K562 (cell line): Measurements from ENCODE around the gene TMEM270. TPM values are rescaled to one million over a fixed set of nuclear protein-coding genes. Genes with fewer than 3 reads are reported as not detected.

Source experiments
- ATAC-seq: fragments of 200-7000 bp; cut with Tn5 transposase; 3 replicates; pipeline ENCODE4 v1.9.1; 2020; ENCODE audit warnings: moderate library complexity
- BruUV-seq: library from RNA; stranded (reverse); fragments of 400-500 nt; replicated peaks from 2 replicates; lab custom pipeline; 2021; lab: Mats Ljungman, UMichigan
- CTCF ChIA-PET: fragments of 300-600 bp; formaldehyde crosslinking; extraction: SDS; loops from one replicate; lab custom pipeline; 2021; ENCODE audit warnings: low intra/inter-chr PET ratio; lab: Yijun Ruan, JAX
- POLR2A ChIA-PET: fragments of 300-600, 350-650 bp; sonication (Branson Sonifier 250); formaldehyde crosslinking; extraction: SDS; loops from one replicate; lab custom pipeline; 2021; ENCODE audit warnings: antibody characterized with exemption, inconsistent platforms; lab: Yijun Ruan, JAX
- DNase-seq, 4 experiments: peaks; one replicate each; pipeline versions ENCODE4 v3.0.0 to v3.0.0-alpha.2; 2011 to 2018; ENCODE audit warnings: low spot score in 3 of 4, mixed read lengths in 3 of 4; ENCODE audit errors: extremely low read depth in 1 of 4
- FAIRE-seq: peaks from 2 replicates; lab custom pipeline; 2011; peaks lifted over from hg19 to GRCh38; lab: Jason Lieb, UNC
- H2AFZ ChIP-seq: 2 replicates; pipeline ENCODE4 v1.6.0; 2011; ENCODE audit warnings: low read depth, low read length, control low read depth, inconsistent platforms
- H3K27ac ChIP-seq: fragments of 200-600 bp; 3 replicates; pipeline ENCODE4 v1.8.0; 2011; ENCODE audit warnings: low read depth, mild to moderate bottlenecking, control low read depth, inconsistent platforms, low read length, moderate library complexity, mixed read lengths; ENCODE audit errors: extremely low read depth
- H3K27me3 ChIP-seq, 2 experiments: fragments of 300-600 bp in 1 of 2; 2 replicates in 1 of 2; 3 replicates in 1 of 2; pipeline versions ENCODE4 v1.6.0 to v1.8.0; 2011; ENCODE audit warnings: inconsistent platforms in 2 of 2, low read length in 2 of 2, mild to moderate bottlenecking in 1 of 2, mixed read lengths in 1 of 2, moderate library complexity in 1 of 2; ENCODE audit not compliant: control insufficient read depth in 2 of 2, insufficient read depth in 2 of 2
- H3K36me3 ChIP-seq: fragments of 300-600 bp; 3 replicates; pipeline ENCODE4 v1.8.0; 2011; ENCODE audit warnings: mild to moderate bottlenecking, low read length, inconsistent platforms; ENCODE audit not compliant: control insufficient read depth, insufficient read depth
- H3K4me1 ChIP-seq, 2 experiments: fragments of 200-600 bp in 1 of 2; replicated peaks in 1 of 2; 2 replicates in 1 of 2; 3 replicates in 1 of 2; pipeline versions ENCODE4 v1.5.1 to v1.8.0; 2011; ENCODE audit warnings: inconsistent platforms in 2 of 2, low read length in 2 of 2, mild to moderate bottlenecking in 1 of 2, mixed read lengths in 1 of 2, moderate library complexity in 1 of 2; ENCODE audit not compliant: control insufficient read depth in 2 of 2, insufficient read depth in 2 of 2
- H3K4me2 ChIP-seq: 2 replicates; pipeline ENCODE4 v1.6.1; 2011; ENCODE audit warnings: low read length, control low read depth, inconsistent platforms, mixed read lengths; ENCODE audit not compliant: insufficient read depth
- H3K4me3 ChIP-seq: fragments of 200-600 bp; sonication (generic), shearing (Covaris generic); 2 replicates; pipeline ENCODE4 v1.5.1; 2016; ENCODE audit warnings: control low read depth, inconsistent platforms
- H3K79me2 ChIP-seq: fragments of 200-600 bp; 3 replicates; pipeline ENCODE4 v1.8.0; 2011; ENCODE audit warnings: low read length, inconsistent platforms; ENCODE audit not compliant: control insufficient read depth, insufficient read depth
- H3K9ac ChIP-seq, 2 experiments: 2 replicates each; pipeline versions ENCODE4 v1.6.0 to v1.6.1; 2011; ENCODE audit warnings: low read depth in 2 of 2, low read length in 2 of 2, control low read depth in 1 of 2, inconsistent platforms in 1 of 2, mild to moderate bottlenecking in 1 of 2, mixed read lengths in 1 of 2; ENCODE audit not compliant: insufficient read depth in 1 of 2
- H3K9me1 ChIP-seq: one replicate; pipeline ENCODE4 v1.6.0; 2011; ENCODE audit warnings: inconsistent platforms, mild to moderate bottlenecking, low read length, moderate library complexity; ENCODE audit not compliant: control insufficient read depth, insufficient read depth
- H3K9me3 ChIP-seq: replicated peaks from 2 replicates; pipeline ENCODE4 v1.5.1; 2011; ENCODE audit warnings: low read depth, low read length, inconsistent platforms; ENCODE audit not compliant: control insufficient read depth, insufficient read depth
- H4K20me1 ChIP-seq: replicated peaks from 2 replicates; pipeline ENCODE4 v1.6.1; 2011; ENCODE audit warnings: low read length, inconsistent platforms, mixed read lengths; ENCODE audit not compliant: control insufficient read depth, insufficient read depth
- ETV1 ChIP-seq: fragments of 450-650 bp; conservative IDR thresholded peaks from 2 replicates; pipeline ENCODE4 v1.6.1; 2016; ENCODE audit warnings: missing genetic modification characterization, control low read depth, low read depth, missing compliant biosample characterization
- GATA2 ChIP-seq: sonication (generic); formaldehyde crosslinking; IDR thresholded peaks from 2 replicates; pipeline ENCODE4 v1.4.0; 2020; ENCODE audit warnings: mild to moderate bottlenecking, missing genetic modification reagents
- MEIS2 ChIP-seq: fragments of 450-650 bp; IDR thresholded peaks from 2 replicates; pipeline ENCODE4 v1.6.1; 2014; ENCODE audit warnings: mild to moderate bottlenecking; ENCODE audit not compliant: partially characterized antibody
- MTA3 ChIP-seq: fragments of 450-650 bp; formaldehyde crosslinking; IDR thresholded peaks from 2 replicates; pipeline ENCODE4 v1.6.1; 2017; ENCODE audit warnings: mild to moderate bottlenecking, borderline replicate concordance
- POLR2AphosphoS2 ChIP-seq: IDR thresholded peaks from 2 replicates; pipeline ENCODE4 v1.6.1; 2012; ENCODE audit warnings: low read length, improper control_type of control experiment
- POLR2G ChIP-seq: fragments of 200-400 bp; formaldehyde crosslinking; IDR thresholded peaks from 2 replicates; pipeline ENCODE4 v1.6.1; 2017; ENCODE audit warnings: low read depth, mild to moderate bottlenecking, antibody characterized with exemption, low read length, moderate library complexity
- SP1 ChIP-seq: sonication (generic); formaldehyde crosslinking; IDR thresholded peaks from 2 replicates; pipeline ENCODE4 v1.8.1; 2022; ENCODE audit warnings: mild to moderate bottlenecking, missing genetic modification reagents
- ZNF316 ChIP-seq: fragments of 450-650 bp; IDR thresholded peaks from 2 replicates; pipeline ENCODE4 v1.6.1; 2016
- ZNF41 ChIP-seq: fragments of 250-450 bp; sonication (Bioruptor Pico); conservative IDR thresholded peaks from 2 replicates; pipeline ENCODE4 v1.4.0; 2020; ENCODE audit warnings: mild to moderate bottlenecking
- ZNF507 ChIP-seq: conservative IDR thresholded peaks from 2 replicates; pipeline ENCODE4 v1.6.1; 2017; ENCODE audit warnings: missing genetic modification characterization, missing compliant biosample characterization
- ZNF551 ChIP-seq: fragments of 250-450 bp; sonication (Bioruptor Pico); IDR thresholded peaks from 2 replicates; pipeline ENCODE4 v1.5.0; 2021; ENCODE audit warnings: mild to moderate bottlenecking, moderate library complexity
- ZNF79 ChIP-seq: fragments of 250-450 bp; sonication (Bioruptor Pico); IDR thresholded peaks from 2 replicates; pipeline ENCODE4 v1.4.0; 2020; ENCODE audit warnings: low read depth, mild to moderate bottlenecking, moderate library complexity
- WGBS: fragments of 100-300 bp; shearing (Covaris generic); methylation state at CpG from one replicate; pipeline ENCODE4 v1.1.6; 2016; ENCODE audit warnings: low coverage, mixed read lengths; ENCODE audit not compliant: insufficient coverage; ENCODE audit errors: missing lambda C conversion rate; 5-methylcytosine and 5-hydroxymethylcytosine counted together
- in situ Hi-C: fragments of 300-500 bp; cut with MboI; formaldehyde crosslinking; loops from 4 replicates; pipeline ENCODE4 v1.15.0; 2018; ENCODE audit warnings: inconsistent platforms, mixed read lengths
- intact Hi-C: fragments of 100-400 bp; cut with micrococcal nuclease; formaldehyde crosslinking; loops from 2 replicates; pipeline ENCODE4 v1.14.2; 2022
- polyA plus RNA-seq, 8 experiments: library from polyadenylated mRNA; depleted of rRNA in 4 of 8; stranded (reverse) in 5 of 8; unstranded in 3 of 8; fragments of >200 nt; fragmentation: Nextera tagmentation in 2 of 8; fragmentation: Illumina TruSeq in 1 of 8; extraction: Ambion mirVana in 2 of 8; extraction: Trizol in 1 of 8; gene quantifications; 2 replicates each; pipeline versions ENCODE4 v1.2.1 to v1.2.3, GENCODE V29; 2011 to 2014; ENCODE audit warnings: inconsistent platforms in 1 of 8, missing spikeins in 1 of 8
- total RNA-seq, 7 experiments: library from RNA; depleted of rRNA in 6 of 7; stranded (reverse); fragments of >200 nt in 6 of 7; fragmentation: Illumina TruSeq in 2 of 7; extraction: Trizol in 2 of 7; gene quantifications; 2 replicates each; pipeline versions ENCODE4 v1.2.1 to v1.2.3, GENCODE V29; 2011 to 2021; ENCODE audit warnings: low replicate concordance in 1 of 7
- TF ChIP-seq, protein P1 (sequence below): IDR thresholded peaks from 3 replicates; pipeline ENCODE4 v1.6.1; 2011; ENCODE audit warnings: borderline replicate concordance, mild to moderate bottlenecking; ENCODE audit not compliant: insufficient read length, insufficient read depth

The TMEM270 gene
- total and polyA plus RNA-seq, 9 of the 15 experiments (the other 6 are each of a cell fraction or from before 2014, with no cell fraction given): not detected

- TF ChIP-seq POLR2G: no peak
- TF ChIP-seq, all 486 proteins: peak for 0
Measured at GRCh38 chr7:73812996-73813395, 48.0 kb upstream of the TMEM270 start (continued).

DNA sequence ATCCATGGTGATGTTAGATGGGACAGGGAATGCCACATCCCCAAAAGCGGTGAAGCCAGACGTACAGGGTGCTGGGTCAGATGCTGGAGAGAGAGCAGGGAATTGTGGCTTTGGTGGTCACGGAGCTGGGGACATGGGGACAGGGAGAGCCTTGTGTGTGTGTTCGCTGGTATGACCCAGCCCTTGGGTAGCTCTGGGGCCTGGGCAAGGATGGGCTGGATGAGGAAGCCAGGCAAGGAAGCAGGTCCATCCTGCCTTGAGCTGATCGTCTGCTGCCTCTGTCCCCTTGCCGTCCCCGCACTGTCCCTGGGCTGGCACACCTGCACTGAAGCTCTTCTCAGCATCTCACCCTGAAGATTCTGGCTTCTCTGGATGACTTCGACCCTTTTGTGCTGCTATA lies 45.5 kb upstream of the TMEM270 start:
- Histone ChIP-seq H3K4me3 (no peak overlapping the region), H4K20me1 (no peaks in the 10 kb centered on the region), H3K4me2 (no peak overlapping the region)
- CTCF ChIA-PET: no interaction called here
- TF ChIP-seq ZNF79 (no peak), ZNF316 (no peak), MTA3 (no peak), ZNF507 (tag) (no peak), SP1 (CRISPR knock-in tag) (no peak), MEIS2 (no peak), ETV1 (tag) (no peak), ZNF41 (CRISPR knock-in tag) (no peak), GATA2 (no peak), POLR2AphosphoS2 (no peak), ZNF551 (CRISPR knock-in tag) (no peak)
- TF ChIP-seq, protein P1, sequence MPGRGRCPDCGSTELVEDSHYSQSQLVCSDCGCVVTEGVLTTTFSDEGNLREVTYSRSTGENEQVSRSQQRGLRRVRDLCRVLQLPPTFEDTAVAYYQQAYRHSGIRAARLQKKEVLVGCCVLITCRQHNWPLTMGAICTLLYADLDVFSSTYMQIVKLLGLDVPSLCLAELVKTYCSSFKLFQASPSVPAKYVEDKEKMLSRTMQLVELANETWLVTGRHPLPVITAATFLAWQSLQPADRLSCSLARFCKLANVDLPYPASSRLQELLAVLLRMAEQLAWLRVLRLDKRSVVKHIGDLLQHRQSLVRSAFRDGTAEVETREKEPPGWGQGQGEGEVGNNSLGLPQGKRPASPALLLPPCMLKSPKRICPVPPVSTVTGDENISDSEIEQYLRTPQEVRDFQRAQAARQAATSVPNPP: no peak
- TF ChIP-seq, all 486 proteins: peak for 0
- H3K9ac ChIP-seq: 0 out of 4 replicates have a peak overlapping the region, but pooled peaks of 1 of the 2 experiments have one; percentile 1
- intact Hi-C loops (no loop called here), in situ Hi-C loops (no loop called here)
- peak in 1 of 4 experiments; percentile 7 for DNase-seq
- no peaks in the 10 kb centered on the region for H3K36me3 ChIP-seq
- H2AFZ ChIP-seq: no peak overlapping the region
- no TSS peak for BruUV-seq
- no peak for ATAC-seq
- H3K27ac ChIP-seq: no peak overlapping the region
- POLR2A ChIA-PET: interaction anchor here (0.8 to 1.8 kb wide), 3 partner anchors 11 to 87 kb away, joined by 3 to 5 read pairs (median 4); partner anchors contain the start of gene METTL27
- no peak for FAIRE-seq
- no peaks in the 10 kb centered on the region for H3K9me1 ChIP-seq
- no peaks in the 10 kb centered on the region for H3K9me3 ChIP-seq
- H3K27me3 ChIP-seq: no peaks in the 10 kb centered on the region
- H3K79me2 ChIP-seq: no peaks in the 10 kb centered on the region
- H3K4me1 ChIP-seq: peaks cover 0 to 3% of the 10 kb centered on the region in 2 experiments; a peak in 1 of 5 replicates
- WGBS: 41% methylated on average over 8 of the region's 8 CpGs
